Measurements from ENCODE around the gene RNF20.

RNF20 gene

DNA sequence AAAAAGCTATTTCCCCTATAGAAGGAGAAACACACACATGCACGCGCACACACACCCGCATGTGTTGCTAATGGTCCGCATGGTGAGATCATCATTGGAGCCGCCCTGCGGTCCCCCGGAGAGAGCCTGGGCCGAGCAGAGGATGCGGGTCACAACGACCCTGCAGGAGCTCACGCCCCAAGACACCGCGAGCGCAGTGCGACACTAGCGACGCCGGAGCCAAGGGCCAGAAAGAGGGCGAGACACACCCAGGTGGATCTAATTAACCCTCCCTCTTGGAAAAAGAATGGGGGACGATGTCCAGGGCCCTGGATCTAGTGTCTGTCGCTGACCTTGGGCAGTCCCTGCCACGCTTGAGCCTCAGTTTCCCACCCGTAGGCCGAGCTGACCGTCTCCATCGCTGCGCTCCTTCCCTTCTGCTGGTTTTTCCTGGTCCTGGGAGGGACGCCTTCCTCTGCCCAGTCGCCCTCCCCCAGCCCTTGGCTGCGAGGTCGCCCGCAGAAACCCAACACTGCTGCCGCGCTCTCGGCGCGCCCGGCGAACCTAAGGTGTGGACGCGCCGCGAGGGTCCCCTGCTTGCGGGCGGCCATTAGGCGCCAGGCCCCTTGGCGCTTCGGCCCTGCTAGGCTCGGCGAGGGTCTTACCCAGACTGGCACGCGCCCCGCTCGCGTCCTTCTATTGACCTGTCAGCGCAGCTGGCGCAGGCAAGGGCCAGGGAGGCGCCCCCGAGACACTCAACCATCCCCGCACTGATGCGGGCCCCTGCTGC, 47.5 kb upstream of the RNF20 start (continued):
- TF ChIP-seq PRDM10 (tag by site-specific recombination; IDR thresholded peaks at IDR 0.05) = peak; percentile 24; the same call in 1 of the 2 replicates
- TF ChIP-seq, protein P1, sequence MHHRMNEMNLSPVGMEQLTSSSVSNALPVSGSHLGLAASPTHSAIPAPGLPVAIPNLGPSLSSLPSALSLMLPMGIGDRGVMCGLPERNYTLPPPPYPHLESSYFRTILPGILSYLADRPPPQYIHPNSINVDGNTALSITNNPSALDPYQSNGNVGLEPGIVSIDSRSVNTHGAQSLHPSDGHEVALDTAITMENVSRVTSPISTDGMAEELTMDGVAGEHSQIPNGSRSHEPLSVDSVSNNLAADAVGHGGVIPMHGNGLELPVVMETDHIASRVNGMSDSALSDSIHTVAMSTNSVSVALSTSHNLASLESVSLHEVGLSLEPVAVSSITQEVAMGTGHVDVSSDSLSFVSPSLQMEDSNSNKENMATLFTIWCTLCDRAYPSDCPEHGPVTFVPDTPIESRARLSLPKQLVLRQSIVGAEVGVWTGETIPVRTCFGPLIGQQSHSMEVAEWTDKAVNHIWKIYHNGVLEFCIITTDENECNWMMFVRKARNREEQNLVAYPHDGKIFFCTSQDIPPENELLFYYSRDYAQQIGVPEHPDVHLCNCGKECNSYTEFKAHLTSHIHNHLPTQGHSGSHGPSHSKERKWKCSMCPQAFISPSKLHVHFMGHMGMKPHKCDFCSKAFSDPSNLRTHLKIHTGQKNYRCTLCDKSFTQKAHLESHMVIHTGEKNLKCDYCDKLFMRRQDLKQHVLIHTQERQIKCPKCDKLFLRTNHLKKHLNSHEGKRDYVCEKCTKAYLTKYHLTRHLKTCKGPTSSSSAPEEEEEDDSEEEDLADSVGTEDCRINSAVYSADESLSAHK (tag by site-specific recombination; IDR thresholded peaks at IDR 0.05) = no peak
- TF ChIP-seq ZNF791 (tag by site-specific recombination; IDR thresholded peaks at IDR 0.05) = no peak
- TF ChIP-seq ZNF76 (tag by site-specific recombination; IDR thresholded peaks at IDR 0.05; ENCODE audit: borderline replicate concordance, low read depth) = peak; percentile 23; the same call in 1 of the 2 replicates
- TF ChIP-seq KLF1 (tag by site-specific recombination; IDR thresholded peaks at IDR 0.05) = peak; percentile 70
- TF ChIP-seq KLF8 (tag by site-specific recombination; IDR thresholded peaks at IDR 0.05) = peak; percentile 27; the same call in 1 of the 2 replicates
- TF ChIP-seq ZNF366 (tag by site-specific recombination; conservative IDR thresholded peaks at IDR 0.05) = 0 out of 2 replicates have a peak, but pooled peaks have one; percentile 18
- peak; percentile 92 for TF ChIP-seq ZBTB26 (tag by site-specific recombination; optimal IDR thresholded peaks at IDR 0.05)
- peak; percentile 51; the same call in 1 of the 2 replicates for TF ChIP-seq ZSCAN4 (tag by site-specific recombination; IDR thresholded peaks at IDR 0.05)
- TF ChIP-seq ZNF501 (tag by site-specific recombination; IDR thresholded peaks at IDR 0.05) = peak; percentile 35; the same call in 1 of the 2 replicates

- no peaks in the 10 kb centered on the region for H3K9me3 ChIP-seq (ENCODE audit: control insufficient read depth, insufficient read depth, low read depth, low read length)
- H3K4me1 ChIP-seq (ENCODE audit: control insufficient read depth, insufficient read depth, low read length) = no peaks in the 10 kb centered on the region
- H3K36me3 ChIP-seq (ENCODE audit: control insufficient read depth in 2 of 2, insufficient read depth in 1 of 2, low read length in 2 of 2) = no peaks in the 10 kb centered on the region
- CTCF ChIA-PET = interaction anchor here (0.6 to 3.9 kb wide), 12 partner anchors 11 to 46 kb away, joined by 3 to 21 read pairs (median 4); no protein-coding TSS in a partner anchor
- H3K27ac ChIP-seq (ENCODE audit: extremely low read depth, low read depth, low read length) = peak overlapping the region; percentile 72; the same call in 1 of the 2 replicates
- H3K4me3 ChIP-seq (ENCODE audit: low read depth, low read length) = peak overlapping the region; percentile 53
- POLR2A ChIA-PET = interaction anchor here (0.9 to 2.5 kb wide), 5 partner anchors 22 to 88 kb away, joined by 3 to 17 read pairs (median 5); partner anchors contain the start of genes MRPL50, RNF20 and ZNF189
- TF ChIP-seq ZBTB26 (tag by site-specific recombination; optimal IDR thresholded peaks at IDR 0.05) = peak; percentile 75
- peak; percentile 70 for TF ChIP-seq ZBTB48 (tag by site-specific recombination; IDR thresholded peaks at IDR 0.05)
- TF ChIP-seq ZBTB8A (tag by site-specific recombination; IDR thresholded peaks at IDR 0.05) = peak; percentile 90
- peak; percentile 33; the same call in 1 of the 2 replicates for TF ChIP-seq SP7 (tag by site-specific recombination; IDR thresholded peaks at IDR 0.05)
- TF ChIP-seq ZNF610 (tag by site-specific recombination; IDR thresholded peaks at IDR 0.05; ENCODE audit: borderline replicate concordance) = 0 out of 2 replicates have a peak, but pooled peaks have one; percentile 17
- peak; percentile 73 for TF ChIP-seq CTCF (tag by site-specific recombination; IDR thresholded peaks at IDR 0.05)
- TF ChIP-seq GLIS2 (tag by site-specific recombination; IDR thresholded peaks at IDR 0.05) = peak; percentile 69
- TF ChIP-seq RBAK (tag by site-specific recombination; IDR thresholded peaks at IDR 0.05) = no peak
- TF ChIP-seq, protein P2, sequence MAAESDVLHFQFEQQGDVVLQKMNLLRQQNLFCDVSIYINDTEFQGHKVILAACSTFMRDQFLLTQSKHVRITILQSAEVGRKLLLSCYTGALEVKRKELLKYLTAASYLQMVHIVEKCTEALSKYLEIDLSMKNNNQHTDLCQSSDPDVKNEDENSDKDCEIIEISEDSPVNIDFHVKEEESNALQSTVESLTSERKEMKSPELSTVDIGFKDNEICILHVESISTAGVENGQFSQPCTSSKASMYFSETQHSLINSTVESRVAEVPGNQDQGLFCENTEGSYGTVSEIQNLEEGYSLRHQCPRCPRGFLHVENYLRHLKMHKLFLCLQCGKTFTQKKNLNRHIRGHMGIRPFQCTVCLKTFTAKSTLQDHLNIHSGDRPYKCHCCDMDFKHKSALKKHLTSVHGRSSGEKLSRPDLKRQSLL (tag by site-specific recombination; IDR thresholded peaks at IDR 0.05) = peak; percentile 95
- peak; percentile 93 for TF ChIP-seq ZBTB20 (tag by site-specific recombination; IDR thresholded peaks at IDR 0.05)
- TF ChIP-seq ZFP37 (tag by site-specific recombination; IDR thresholded peaks at IDR 0.05) = peak; percentile 59
Observed at GRCh38 chr9:101486693-101487442, 46.8 kb upstream of the RNF20 start.

Data from HEK293 (cell line).